Measurements from ENCODE around the gene ERN1. TPM values are rescaled to one million over a fixed set of nuclear protein-coding genes. Genes with fewer than 3 reads are reported as not detected.

Gene ERN1
- total RNA-seq, 2 donors from 2014 or later, result 63.3 to 77.1 TPM

DNA sequence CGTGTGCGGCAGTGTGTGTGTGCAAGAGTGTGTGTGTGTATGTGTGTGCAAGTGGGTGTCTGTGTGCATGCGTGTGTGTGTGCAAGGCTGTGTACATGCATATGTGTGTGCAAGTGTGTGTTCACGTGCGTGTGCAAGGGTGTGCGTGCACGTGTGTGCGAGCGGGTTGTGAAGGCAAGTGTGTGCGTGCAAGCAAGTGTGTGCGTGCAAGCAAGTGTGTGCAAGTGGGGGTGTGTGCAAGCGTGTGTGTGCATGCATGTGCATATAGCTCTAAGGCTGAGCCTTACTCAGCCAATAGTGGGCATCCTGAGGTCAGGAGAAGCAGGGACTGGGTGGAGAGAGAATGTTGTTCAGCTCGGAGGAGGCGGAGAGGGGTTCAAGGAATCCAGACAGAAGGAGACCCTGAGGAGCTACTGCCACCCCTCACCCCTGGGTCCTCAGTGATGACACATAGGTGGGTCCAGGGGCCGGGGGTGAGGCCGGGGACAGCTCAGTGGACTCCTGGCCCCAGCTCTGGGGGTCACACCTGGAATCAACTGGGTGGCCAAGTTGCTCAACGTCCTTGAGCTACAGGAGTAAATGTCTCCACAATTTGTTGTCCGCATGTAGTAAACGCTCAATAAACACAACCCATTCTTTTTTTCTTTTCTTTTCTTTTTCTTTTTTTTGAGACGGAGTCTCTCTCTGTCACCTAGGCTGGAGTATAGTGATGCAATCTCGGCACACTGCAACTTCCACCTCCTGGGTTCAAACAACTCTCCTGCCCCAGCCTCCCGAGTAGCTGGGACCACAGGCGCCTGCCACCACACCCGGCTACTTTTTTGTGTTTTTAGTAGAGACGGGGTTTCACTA, 130.0 kb downstream of the ERN1 start:
- Histone ChIP-seq H3K27me3 (peaks cover 0 to 6% of the 10 kb centered on the region in 2 donors), H3K4me1 (peaks cover 17% of the 10 kb centered on the region), H3K27ac (no peak overlapping the region), H3K4me3 (no peak overlapping the region), H3K36me3 (replicated peaks in 1 of 2; ENCODE audit: insufficient read depth in 1 of 2, low read depth in 2 of 2) (no peaks in the 10 kb centered on the region), H3K9me3 (no peaks in the 10 kb centered on the region)
- 72 to 78% methylated on average over 25 of the region's 25 CpGs for WGBS, 2 donors
- intact Hi-C loops (cut with DNase I), result no loop called here
- TF ChIP-seq, protein P1, sequence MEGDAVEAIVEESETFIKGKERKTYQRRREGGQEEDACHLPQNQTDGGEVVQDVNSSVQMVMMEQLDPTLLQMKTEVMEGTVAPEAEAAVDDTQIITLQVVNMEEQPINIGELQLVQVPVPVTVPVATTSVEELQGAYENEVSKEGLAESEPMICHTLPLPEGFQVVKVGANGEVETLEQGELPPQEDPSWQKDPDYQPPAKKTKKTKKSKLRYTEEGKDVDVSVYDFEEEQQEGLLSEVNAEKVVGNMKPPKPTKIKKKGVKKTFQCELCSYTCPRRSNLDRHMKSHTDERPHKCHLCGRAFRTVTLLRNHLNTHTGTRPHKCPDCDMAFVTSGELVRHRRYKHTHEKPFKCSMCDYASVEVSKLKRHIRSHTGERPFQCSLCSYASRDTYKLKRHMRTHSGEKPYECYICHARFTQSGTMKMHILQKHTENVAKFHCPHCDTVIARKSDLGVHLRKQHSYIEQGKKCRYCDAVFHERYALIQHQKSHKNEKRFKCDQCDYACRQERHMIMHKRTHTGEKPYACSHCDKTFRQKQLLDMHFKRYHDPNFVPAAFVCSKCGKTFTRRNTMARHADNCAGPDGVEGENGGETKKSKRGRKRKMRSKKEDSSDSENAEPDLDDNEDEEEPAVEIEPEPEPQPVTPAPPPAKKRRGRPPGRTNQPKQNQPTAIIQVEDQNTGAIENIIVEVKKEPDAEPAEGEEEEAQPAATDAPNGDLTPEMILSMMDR (IDR thresholded peaks at IDR 0.05), result peak in 1 of 7 experiments; percentile 30
- TF ChIP-seq POLR2A (IDR thresholded peaks at IDR 0.05), result no peak
- DNase-seq (no peak), ATAC-seq (no peak)

DNA sequence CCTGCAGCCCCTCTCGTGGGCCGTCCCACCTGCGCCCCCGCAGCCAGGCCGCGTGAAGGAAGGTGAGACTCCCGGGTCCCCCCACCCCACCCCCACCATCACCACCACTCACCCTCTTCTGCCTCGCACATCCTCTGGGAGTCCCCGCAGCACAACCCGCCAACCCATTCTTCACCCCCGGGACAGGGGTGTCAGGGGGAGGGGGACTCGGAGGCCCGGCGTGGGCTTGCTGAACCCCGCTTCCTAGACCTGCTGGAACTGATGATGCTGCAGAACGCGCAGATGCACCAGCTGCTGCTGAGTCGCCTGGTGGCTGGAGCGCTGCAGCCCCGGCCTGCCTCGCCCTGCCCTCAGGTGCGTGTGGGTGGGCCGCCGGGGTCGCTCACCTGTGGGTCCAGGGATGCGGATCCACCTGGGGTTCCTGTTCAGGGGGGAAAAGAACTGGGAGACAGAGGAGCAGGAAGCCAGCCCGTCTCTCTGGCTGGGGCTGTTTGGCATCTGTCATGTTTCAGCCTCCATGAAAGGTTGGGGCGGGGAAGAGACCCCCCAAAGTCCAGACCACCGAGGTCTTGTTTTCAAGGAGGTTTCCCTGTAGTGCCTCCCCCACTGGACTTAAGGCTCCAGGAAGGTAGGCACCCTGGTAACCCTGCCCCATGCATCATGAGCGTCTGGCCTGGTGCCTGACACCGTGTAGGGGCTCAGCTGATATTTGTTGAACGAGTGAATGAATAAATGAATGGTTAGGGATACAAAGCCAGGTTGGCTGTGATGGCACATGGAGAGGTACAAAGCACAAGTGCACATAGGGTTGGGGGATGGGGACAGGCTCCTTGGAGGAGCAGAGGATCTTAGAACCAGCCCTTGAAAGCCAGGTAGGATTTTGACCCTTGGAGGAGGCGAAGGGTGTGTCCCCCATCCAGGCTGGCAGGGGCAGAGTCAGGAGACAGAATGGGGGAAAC, 130.9 kb downstream of the ERN1 start:
- TF ChIP-seq, protein P1 (IDR thresholded peaks at IDR 0.05), result no peak
- Histone ChIP-seq H3K4me3 (peak overlapping the region in 1 of 2 donors; percentile 35), H3K27ac (no peak overlapping the region)

GRCh38 chr17:63998050-63998720, 131.8 kb downstream of the ERN1 start, which contains the start of gene PRR29:
TSS of gene PRR29 (plus strand) at chr17:63998351. CDS start at chr17:63998365, 14 bp downstream.
- WGBS, 2 donors, result 1 to 2% methylated on average over 22 to 38 of the region's 43 CpGs
- peaks cover 17% of the 10 kb centered on the region for H3K4me1 ChIP-seq
- peak; percentile 60 for ATAC-seq
- peak within 1 kb of the TSS in 1 of 2 donors; percentile 35 for H3K4me3 ChIP-seq
- peaks cover 0 to 6% of the 10 kb centered on the region in 2 donors for H3K27me3 ChIP-seq
- intact Hi-C loops (cut with DNase I), result no loop called here
- no peaks in the 10 kb centered on the region for H3K36me3 ChIP-seq (replicated peaks in 1 of 2; ENCODE audit: insufficient read depth in 1 of 2, low read depth in 2 of 2)
- peak within 1 kb of the TSS in 1 of 4 donors; percentile 20 for H3K27ac ChIP-seq
- TF ChIP-seq, protein P1 (IDR thresholded peaks at IDR 0.05), result no peak
- TF ChIP-seq POLR2A (IDR thresholded peaks at IDR 0.05), result no peak
- no peaks in the 10 kb centered on the region for H3K9me3 ChIP-seq
- peak; percentile 70 to 80 (median 76) for DNase-seq

More for the DNA sequence above, 130.9 kb downstream of the ERN1 start:
- Histone ChIP-seq H3K36me3 (replicated peaks in 1 of 2; ENCODE audit: insufficient read depth in 1 of 2, low read depth in 2 of 2) (no peaks in the 10 kb centered on the region), H3K9me3 (no peaks in the 10 kb centered on the region), H3K27me3 (peaks cover 0 to 6% of the 10 kb centered on the region in 2 donors), H3K4me1 (peaks cover 17% of the 10 kb centered on the region)
- ATAC-seq (no peak), DNase-seq (no peak)
- 24 to 66% methylated on average over 6 to 30 of the region's 33 CpGs for WGBS, 2 donors
- intact Hi-C loops (cut with DNase I), result no loop called here

DNA sequence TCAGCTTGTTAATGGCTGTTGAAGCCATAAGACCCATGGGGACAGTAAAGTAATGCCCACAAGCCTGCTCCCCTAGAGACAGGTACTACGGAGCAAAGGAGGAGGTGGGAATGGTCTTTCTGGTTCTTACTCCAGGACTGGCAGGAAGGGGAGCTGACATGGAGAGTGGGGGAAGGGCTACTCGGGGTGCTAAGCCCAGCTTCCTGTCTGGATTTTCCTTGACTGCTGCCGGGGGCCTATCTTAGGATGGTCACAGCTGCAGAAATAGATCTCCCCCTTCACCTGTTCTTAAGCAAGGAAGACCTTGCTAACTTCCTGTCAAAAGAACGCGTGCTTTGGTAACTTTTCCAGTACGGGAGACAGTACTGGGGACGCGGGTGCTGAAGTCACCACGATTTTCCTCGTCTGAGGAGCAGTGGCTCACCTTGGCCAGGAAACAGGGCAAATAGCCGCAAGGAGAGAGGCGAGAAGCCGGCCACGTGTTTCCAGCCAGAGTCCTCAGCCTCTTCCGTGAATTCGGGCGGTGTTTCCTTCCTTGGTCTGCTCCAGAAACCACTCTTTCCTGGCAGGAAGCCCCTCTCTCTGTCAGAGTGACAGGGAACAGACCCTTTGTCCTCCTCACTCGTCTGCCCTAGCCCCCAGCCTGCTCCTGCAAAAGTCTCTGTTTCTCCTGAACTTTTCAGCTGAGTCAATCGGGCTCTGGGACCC, 132.4 kb downstream of the ERN1 start:
- 18 to 34% methylated on average over 11 to 19 of the region's 19 CpGs for whole genome bisulfite sequencing, 2 donors

More for the DNA sequence above, 132.4 kb downstream of the ERN1 start:
- H3K9me3 ChIP-seq, result no peaks in the 10 kb centered on the region
- intact Hi-C loops (cut with DNase I), result no loop called here
- peaks cover 0 to 6% of the 10 kb centered on the region in 2 donors for H3K27me3 ChIP-seq
- ATAC-seq, result peak; percentile 40
- H3K4me3 ChIP-seq, result no peak overlapping the region
- peak overlapping the region in 1 of 4 donors; percentile 20 for H3K27ac ChIP-seq
- no peak for DNase-seq
- TF ChIP-seq, protein P1 (IDR thresholded peaks at IDR 0.05), result no peak
- no peak for TF ChIP-seq POLR2A (IDR thresholded peaks at IDR 0.05)
- H3K4me1 ChIP-seq, result peaks cover 17% of the 10 kb centered on the region
- no peaks in the 10 kb centered on the region for H3K36me3 ChIP-seq (replicated peaks in 1 of 2; ENCODE audit: insufficient read depth in 1 of 2, low read depth in 2 of 2)

All from body of pancreas (tissue), 4 donors.